H9 (cell line): ENCODE results near the gene NRN1. TPM values are rescaled to one million over a fixed set of nuclear protein-coding genes. Genes with fewer than 3 reads are reported as not detected.
A peak's percentile ranks its signal among the peaks of the same experiment; 100 is the strongest.

ENCODE experiments used
- DNase-seq: peaks from one replicate; pipeline ENCODE4 v3.0.0-alpha.2; 2017
- H2AFZ ChIP-seq: one replicate; pipeline ENCODE4 v1.6.1; 2013; ENCODE audit warnings: mild to moderate bottlenecking, low read length, control low read depth, moderate library complexity
- H2AK5ac ChIP-seq: 2 replicates; pipeline ENCODE4 v1.6.1; 2013; ENCODE audit warnings: low read length, control low read depth, mixed read lengths; ENCODE audit not compliant: insufficient read length
- H2BK120ac ChIP-seq: one replicate; pipeline ENCODE4 v1.6.1; 2013; ENCODE audit warnings: low read depth, mild to moderate bottlenecking, low read length, control low read depth, inconsistent platforms; ENCODE audit not compliant: poor library complexity, severe bottlenecking
- H2BK12ac ChIP-seq: 2 replicates; pipeline ENCODE4 v1.6.1; 2013; ENCODE audit warnings: low read length, control low read depth, mixed read lengths, low read depth; ENCODE audit not compliant: insufficient read length
- H2BK15ac ChIP-seq: 2 replicates; pipeline ENCODE4 v1.6.1; 2013; ENCODE audit warnings: low read depth, low read length, control low read depth
- H2BK20ac ChIP-seq: one replicate; pipeline ENCODE4 v1.6.1; 2013; ENCODE audit warnings: low read depth, mild to moderate bottlenecking, low read length, control low read depth, inconsistent platforms; ENCODE audit not compliant: poor library complexity, severe bottlenecking
- H2BK5ac ChIP-seq: 2 replicates; pipeline ENCODE4 v1.6.1; 2013; ENCODE audit warnings: low read length, control low read depth, mixed read lengths; ENCODE audit not compliant: insufficient read length
- H3K14ac ChIP-seq: 2 replicates; pipeline ENCODE4 v1.6.1; 2013; ENCODE audit warnings: low read length, control low read depth; ENCODE audit not compliant: insufficient read depth
- H3K18ac ChIP-seq: 2 replicates; pipeline ENCODE4 v1.6.1; 2013; ENCODE audit warnings: low read depth, mild to moderate bottlenecking, mixed read lengths, low read length, control low read depth; ENCODE audit not compliant: insufficient read length
- H3K23ac ChIP-seq: 2 replicates; pipeline ENCODE4 v1.6.1; 2013; ENCODE audit warnings: low read length, control low read depth, mixed read lengths, low read depth; ENCODE audit not compliant: insufficient read length
- H3K23me2 ChIP-seq: 2 replicates; pipeline ENCODE4 v1.6.1; 2013; ENCODE audit warnings: low read depth, mild to moderate bottlenecking, mixed read lengths, low read length, control low read depth; ENCODE audit not compliant: insufficient read length, poor library complexity, severe bottlenecking
- H3K27ac ChIP-seq: 2 replicates; pipeline ENCODE4 v1.5.1; 2013; ENCODE audit warnings: low read length, control low read depth, mixed read lengths, low read depth; ENCODE audit not compliant: insufficient read length
- H3K27me3 ChIP-seq: 2 replicates; pipeline ENCODE4 v1.6.1; 2013; ENCODE audit warnings: low read length, control low read depth, inconsistent platforms; ENCODE audit not compliant: insufficient read depth
- H3K4ac ChIP-seq: 2 replicates; pipeline ENCODE4 v1.6.1; 2013; ENCODE audit warnings: low read depth, mild to moderate bottlenecking, control low read depth, inconsistent platforms, low read length, moderate library complexity
- H3K4me1 ChIP-seq: 2 replicates; pipeline ENCODE4 v1.6.1; 2013; ENCODE audit warnings: low read length, control low read depth, inconsistent platforms; ENCODE audit not compliant: insufficient read depth
- H3K4me2 ChIP-seq: 2 replicates; pipeline ENCODE4 v1.6.1; 2013; ENCODE audit warnings: low read length, control low read depth, mixed read lengths; ENCODE audit not compliant: insufficient read length, insufficient read depth
- H3K56ac ChIP-seq: 2 replicates; pipeline ENCODE4 v1.6.1; 2013; ENCODE audit warnings: low read depth, mild to moderate bottlenecking, mixed read lengths, low read length, control low read depth; ENCODE audit not compliant: insufficient read length
- H3K79me1 ChIP-seq: 2 replicates; pipeline ENCODE4 v1.6.1; 2013; ENCODE audit warnings: low read depth, mild to moderate bottlenecking, moderate library complexity, low read length, control low read depth, inconsistent platforms; ENCODE audit not compliant: insufficient read depth, poor library complexity, severe bottlenecking
- H3K79me2 ChIP-seq: 2 replicates; pipeline ENCODE4 v1.6.1; 2013; ENCODE audit warnings: low read length, control low read depth, inconsistent platforms; ENCODE audit not compliant: insufficient read depth
- H3K9ac ChIP-seq: 2 replicates; pipeline ENCODE4 v1.6.1; 2013; ENCODE audit warnings: low read length, control low read depth, mixed read lengths; ENCODE audit not compliant: insufficient read length; ENCODE audit errors: extremely low read depth
- H3K9me3 ChIP-seq: one replicate; pipeline ENCODE4 v1.6.1; 2013; ENCODE audit warnings: low read depth, low read length, inconsistent platforms; ENCODE audit not compliant: control insufficient read depth
- H3T11ph ChIP-seq: one replicate; pipeline ENCODE4 v1.6.1; 2013; ENCODE audit warnings: mild to moderate bottlenecking, low read length, control low read depth, inconsistent platforms
- H4K20me1 ChIP-seq: one replicate; pipeline ENCODE4 v1.6.1; 2013; ENCODE audit not compliant: control insufficient read depth, insufficient read length, insufficient read depth
- H4K5ac ChIP-seq: 2 replicates; pipeline ENCODE4 v1.6.1; 2013; ENCODE audit warnings: low read depth, mild to moderate bottlenecking, mixed read lengths, low read length, control low read depth; ENCODE audit not compliant: insufficient read length
- H4K8ac ChIP-seq: replicated peaks from 2 replicates; pipeline ENCODE4 v1.6.1; 2013; ENCODE audit warnings: low read length, control low read depth, mixed read lengths, low read depth; ENCODE audit not compliant: insufficient read length
- H4K91ac ChIP-seq: 2 replicates; pipeline ENCODE4 v1.6.1; 2013; ENCODE audit warnings: low read depth, mild to moderate bottlenecking, moderate library complexity, mixed read lengths, low read length, control low read depth; ENCODE audit not compliant: insufficient read length
- H3K27ac Mint-ChIP-seq, 3 experiments: 2 replicates in 2 of 3; 3 replicates in 1 of 3; pipeline ENCODE4 v1.8.0; 2020 to 2021; ENCODE audit warnings: mixed read lengths in 3 of 3, mild to moderate bottlenecking in 1 of 3, moderate library complexity in 1 of 3
- H3K27me3 Mint-ChIP-seq: 2 replicates; pipeline ENCODE4 v1.8.0; 2021; ENCODE audit warnings: low read depth, mild to moderate bottlenecking, moderate library complexity, mixed read lengths
- H3K36me3 Mint-ChIP-seq, 3 experiments: 2 replicates in 2 of 3; 3 replicates in 1 of 3; pipeline ENCODE4 v1.8.0; 2020 to 2021; ENCODE audit warnings: low read depth in 3 of 3, mixed read lengths in 3 of 3; ENCODE audit not compliant: insufficient read depth in 1 of 3
- H3K4me1 Mint-ChIP-seq, 2 experiments: 2 replicates each; pipeline ENCODE4 v1.8.0; 2020; ENCODE audit warnings: mixed read lengths in 2 of 2
- H3K4me3 Mint-ChIP-seq, 2 experiments: 2 replicates in 1 of 2; 3 replicates in 1 of 2; pipeline ENCODE4 v1.8.0; 2020 to 2021; ENCODE audit warnings: mild to moderate bottlenecking in 2 of 2, mixed read lengths in 2 of 2, moderate library complexity in 1 of 2
- H3K9me3 Mint-ChIP-seq, 2 experiments: 2 replicates in 1 of 2; 3 replicates in 1 of 2; pipeline ENCODE4 v1.8.0; 2020; ENCODE audit warnings: mild to moderate bottlenecking in 2 of 2, mixed read lengths in 2 of 2, moderate library complexity in 1 of 2
- WGBS: extraction: QIAGEN DNeasy Blood & Tissue Kit; methylation state at CpG from one replicate; pipeline ENCODE4 v1.1.7; 2013; ENCODE audit warnings: missing lambda C conversion rate, low lambda C conversion rate, mixed read lengths; ENCODE audit not compliant: insufficient read length; ENCODE audit errors: extremely low coverage; 5-methylcytosine and 5-hydroxymethylcytosine counted together
- total RNA-seq: library from RNA; stranded (reverse); gene quantifications from 2 replicates; pipeline ENCODE4 v1.2.1, GENCODE V29; 2021
- TF ChIP-seq, protein P1 (sequence below): fragments of 200-600 bp; sonication (generic); conservative IDR thresholded peaks from 3 replicates; pipeline ENCODE4 v1.8.0; 2021; ENCODE audit warnings: antibody characterized with exemption, mild to moderate bottlenecking

Gene NRN1
- total RNA-seq, 1 experiment from 2014 or later = not detected

DNA sequence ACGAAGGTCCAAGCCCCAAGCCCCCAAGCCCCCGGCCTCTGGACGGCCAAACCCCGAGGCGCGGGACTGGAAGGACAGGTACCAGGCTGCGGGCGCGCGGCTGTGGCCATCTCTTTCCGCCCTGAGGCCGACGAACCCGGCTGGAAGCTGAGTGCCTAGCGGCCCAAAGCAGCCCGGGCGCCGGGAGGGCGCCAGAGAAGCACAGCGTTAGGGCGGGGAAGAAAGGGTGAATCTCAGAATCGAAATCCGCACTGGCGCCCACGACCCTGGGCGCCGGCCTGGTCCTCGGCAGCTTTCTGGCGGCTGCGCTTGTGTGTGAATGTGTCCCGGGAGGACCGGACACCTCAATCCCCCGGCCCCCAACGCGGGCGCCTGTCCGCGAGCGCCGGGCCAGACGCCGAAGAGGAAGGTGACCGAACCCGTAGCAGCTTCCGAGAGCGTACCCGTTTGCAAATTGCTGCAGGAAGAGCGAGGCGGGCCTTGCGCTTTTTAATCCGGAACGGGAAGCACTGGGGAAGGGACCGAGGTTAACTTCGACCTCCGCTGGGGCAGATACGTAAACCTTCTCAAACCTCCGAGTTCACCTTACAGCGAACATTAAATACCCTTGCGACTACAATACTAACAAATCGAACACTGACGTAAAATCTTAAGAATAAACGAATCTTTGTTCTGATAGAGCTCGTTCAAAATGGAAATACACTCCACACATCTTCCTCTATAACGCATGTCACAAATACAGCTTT, 2.9 kb downstream of the NRN1 start:
- peak overlapping the region; percentile 52 to 87 for H3K4me3 Mint-ChIP-seq
- H3K9me3 Mint-ChIP-seq = peaks cover 0 to 13% of the 10 kb centered on the region in 2 experiments; a peak in 2 of 5 replicates
- H4K8ac ChIP-seq = no peak overlapping the region
- no peak overlapping the region for H3K27ac ChIP-seq
- no peak overlapping the region for H3K56ac ChIP-seq
- no peak overlapping the region for H4K91ac ChIP-seq
- no peak overlapping the region for H3K23ac ChIP-seq
- peak overlapping the region; percentile 89 for H3K4me2 ChIP-seq
- no peaks in the 10 kb centered on the region for H4K20me1 ChIP-seq
- H3K14ac ChIP-seq = no peak overlapping the region
- H2AK5ac ChIP-seq = no peak overlapping the region
- no peaks in the 10 kb centered on the region for H3K79me2 ChIP-seq
- H3K4me1 Mint-ChIP-seq = peaks cover 61 to 73% of the 10 kb centered on the region in 2 experiments
- no peaks in the 10 kb centered on the region for H3K9me3 ChIP-seq
- H3K79me1 ChIP-seq = no peaks in the 10 kb centered on the region
- no peaks in the 10 kb centered on the region; a peak in 1 of 7 replicates for H3K36me3 Mint-ChIP-seq
- peaks cover 7% of the 10 kb centered on the region for H3K4me1 ChIP-seq
- H3K9ac ChIP-seq = no peak overlapping the region
- no peak overlapping the region for H2AFZ ChIP-seq
- no peak overlapping the region for H3T11ph ChIP-seq
- no peak overlapping the region for H3K18ac ChIP-seq
- no peak overlapping the region for H2BK20ac ChIP-seq
- H4K5ac ChIP-seq = no peak overlapping the region
- H2BK120ac ChIP-seq = no peak overlapping the region
- no peak overlapping the region for H2BK15ac ChIP-seq
- H2BK5ac ChIP-seq = no peak overlapping the region
- H3K23me2 ChIP-seq = peaks cover 46% of the 10 kb centered on the region
- WGBS = no CpG with 5 or more reads among the region's 64 CpGs
- H3K27ac Mint-ChIP-seq = no peak overlapping the region
- peak; percentile 70 for DNase-seq
- TF ChIP-seq, protein P1, sequence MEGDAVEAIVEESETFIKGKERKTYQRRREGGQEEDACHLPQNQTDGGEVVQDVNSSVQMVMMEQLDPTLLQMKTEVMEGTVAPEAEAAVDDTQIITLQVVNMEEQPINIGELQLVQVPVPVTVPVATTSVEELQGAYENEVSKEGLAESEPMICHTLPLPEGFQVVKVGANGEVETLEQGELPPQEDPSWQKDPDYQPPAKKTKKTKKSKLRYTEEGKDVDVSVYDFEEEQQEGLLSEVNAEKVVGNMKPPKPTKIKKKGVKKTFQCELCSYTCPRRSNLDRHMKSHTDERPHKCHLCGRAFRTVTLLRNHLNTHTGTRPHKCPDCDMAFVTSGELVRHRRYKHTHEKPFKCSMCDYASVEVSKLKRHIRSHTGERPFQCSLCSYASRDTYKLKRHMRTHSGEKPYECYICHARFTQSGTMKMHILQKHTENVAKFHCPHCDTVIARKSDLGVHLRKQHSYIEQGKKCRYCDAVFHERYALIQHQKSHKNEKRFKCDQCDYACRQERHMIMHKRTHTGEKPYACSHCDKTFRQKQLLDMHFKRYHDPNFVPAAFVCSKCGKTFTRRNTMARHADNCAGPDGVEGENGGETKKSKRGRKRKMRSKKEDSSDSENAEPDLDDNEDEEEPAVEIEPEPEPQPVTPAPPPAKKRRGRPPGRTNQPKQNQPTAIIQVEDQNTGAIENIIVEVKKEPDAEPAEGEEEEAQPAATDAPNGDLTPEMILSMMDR = no peak; the same call in 2 of the 3 replicates
- H3K4ac ChIP-seq = no peak overlapping the region
- no peak overlapping the region for H2BK12ac ChIP-seq
- peaks cover 84% of the 10 kb centered on the region for H3K27me3 ChIP-seq
- H3K27me3 Mint-ChIP-seq = peaks cover 97% of the 10 kb centered on the region
